Ovary (tissue), 3 donors: ENCODE data around the gene ZNF639.

Experiments used
- CTCF ChIP-seq, 3 donors: fragments of 450-650 bp in 2 of 3; fragments of 200-600 bp in 1 of 3; IDR thresholded peaks; one replicate each; pipeline versions ENCODE4 v1.5.1 to v1.8.0; 2016 to 2022; ENCODE audit warnings: antibody characterized with exemption in 3 of 3, mild to moderate bottlenecking in 1 of 3
- EP300 ChIP-seq: sonication (generic); formaldehyde crosslinking; IDR thresholded peaks from one replicate; pipeline ENCODE4 v1.6.1; 2017; ENCODE audit warnings: antibody characterized with exemption
- donor health status: DM: no; HTN: no; CAD: no.

DNA sequence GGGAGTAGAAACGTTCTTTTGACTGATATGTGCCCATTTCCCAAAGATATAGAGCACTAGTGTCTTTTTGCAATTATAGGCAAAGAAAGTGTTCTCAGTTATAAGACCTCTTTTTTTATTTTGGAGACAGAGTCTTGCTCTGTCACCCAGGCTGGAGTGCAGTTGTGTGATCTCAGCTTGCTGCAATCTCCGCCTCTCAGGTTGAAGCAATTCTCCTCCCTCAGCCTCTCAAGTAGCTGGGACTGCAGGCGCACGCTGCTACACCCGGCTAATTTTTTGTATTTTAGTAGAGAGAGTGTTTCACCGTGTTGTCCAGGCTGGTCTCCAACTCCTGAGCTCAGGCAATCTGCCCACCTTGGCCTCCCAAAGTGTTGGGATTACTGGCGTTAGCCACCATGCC, 20.7 kb upstream of the ZNF639 start:
- TF ChIP-seq CTCF (IDR thresholded peaks at IDR 0.05) (no peak), EP300 (no peak)
